Motor neuron (in vitro differentiated cells): ENCODE results near the gene GBX1. TPM values are rescaled to one million over a fixed set of nuclear protein-coding genes. Genes with fewer than 3 reads are reported as not detected.

Experiments used
- ATAC-seq, 8 experiments: fragments of 200-7000 bp; cut with Tn5 transposase; replicated peaks in 6 of 8; 2 replicates each; pipeline ENCODE4 v1.8.0; 2021; ENCODE audit warnings: mild to moderate bottlenecking in 8 of 8, moderate library complexity in 8 of 8
- H3K27ac ChIP-seq, 2 donors: fragments of 250-450 bp; sonication (Bioruptor Pico); 2 replicates each; pipeline ENCODE4 v1.9.0; 2021; ENCODE audit warnings: antibody characterized with exemption in 2 of 2, mild to moderate bottlenecking in 2 of 2, moderate library complexity in 1 of 2
- H3K4me1 ChIP-seq, 2 donors: fragments of 250-450 bp; sonication (Bioruptor Pico); replicated peaks in 1 of 2; 2 replicates each; pipeline ENCODE4 v1.6.1; 2021; ENCODE audit warnings: antibody characterized with exemption in 2 of 2, mild to moderate bottlenecking in 2 of 2, moderate library complexity in 1 of 2
- H3K4me3 ChIP-seq, 5 donors: fragments of 250-450 bp; sonication (Bioruptor Pico); 2 replicates each; pipeline ENCODE4 v1.9.0; 2021; ENCODE audit warnings: antibody characterized with exemption in 5 of 5, mild to moderate bottlenecking in 5 of 5, moderate library complexity in 4 of 5
- whole genome bisulfite sequencing, 10 experiments: fragments of 450-650 bp; shearing (Covaris generic); methylation state at CpG; one replicate each; pipeline ENCODE4 v1.0.0; 2022; 5-methylcytosine and 5-hydroxymethylcytosine counted together
- in situ Hi-C, 9 experiments: fragments of 400-800 bp; cut with MboI; loops; one replicate each; pipeline ENCODE4 v1.15.0; 2021; ENCODE audit warnings: low sequenced_read_pairs in 9 of 9, low pct_unique_long_range_greater_than_20kb in 2 of 9; ENCODE audit not compliant: unreplicated experiment in 9 of 9
- total RNA-seq, 8 experiments: library from RNA; unstranded; fragments of 300-600 nt; gene quantifications; 2 replicates each; pipeline versions ENCODE4 v1.2.3 to v1.2.4, GENCODE V29; 2022

Gene GBX1
- total RNA-seq, 8 experiments from 2014 or later: 0.22 to 1.5 (median 0.78) TPM; not detected in 3

DNA sequence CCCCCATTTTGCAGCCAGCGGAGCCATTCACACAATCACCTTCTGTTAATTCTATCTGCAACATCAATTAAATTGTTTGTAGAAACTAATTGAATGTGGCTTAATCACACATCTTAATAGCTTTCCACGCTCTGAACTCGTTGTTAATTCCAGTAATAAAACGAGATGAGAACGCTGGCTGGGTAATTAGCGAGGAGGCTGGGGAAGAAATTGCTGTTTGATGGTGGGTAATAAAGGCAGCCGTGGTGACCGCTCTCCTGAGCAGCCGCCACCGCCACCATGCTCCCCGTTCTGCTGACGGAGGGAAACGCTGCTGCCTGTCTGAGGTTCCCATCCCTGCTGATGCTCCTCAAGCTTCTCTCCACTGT lies 36.3 kb downstream of the GBX1 start:
- Histone ChIP-seq H3K4me1 (peaks cover 12 to 22% of the 10 kb centered on the region in 2 donors), H3K4me3 (no peak overlapping the region), H3K27ac (no peak overlapping the region)
- in situ Hi-C loops: no loop called here
- WGBS, 10 experiments: 43 to 82% (median 53%) methylated on average over 4 to 12 of the region's 13 CpGs; no CpG with 5 or more reads in 6 of the 10 experiments
- peak in 1 of 8 experiments; percentile 40 for ATAC-seq

DNA sequence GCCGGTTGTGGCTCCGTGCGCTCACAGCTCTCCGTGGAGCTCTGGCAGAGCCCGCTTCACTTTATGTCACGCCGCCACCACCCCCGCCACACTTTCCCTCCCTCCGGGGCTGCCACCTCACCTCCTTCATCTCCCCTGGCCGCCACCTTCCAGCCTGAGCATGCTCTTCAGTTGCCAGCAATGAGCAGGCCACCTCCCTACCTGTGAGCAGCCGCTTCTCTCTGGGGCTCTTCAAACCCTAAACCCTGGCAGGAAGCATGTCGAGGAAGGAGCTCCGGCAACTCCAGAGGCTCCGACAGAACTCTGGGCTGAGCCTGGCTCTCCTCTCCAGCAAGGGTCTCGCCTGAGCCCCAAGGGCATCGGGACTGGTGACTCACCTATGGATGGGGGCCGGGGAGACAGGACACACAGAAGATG lies 36.7 kb downstream of the GBX1 start:
- no peak overlapping the region for H3K4me3 ChIP-seq
- no peak overlapping the region for H3K27ac ChIP-seq
- in situ Hi-C loops: no loop called here
- peaks cover 12 to 25% of the 10 kb centered on the region in 2 donors for H3K4me1 ChIP-seq
- no peak for ATAC-seq
- WGBS, 10 experiments: 70 to 76% methylated on average over 2 to 5 of the region's 17 CpGs; no CpG with 5 or more reads in 8 of the 10 experiments

DNA sequence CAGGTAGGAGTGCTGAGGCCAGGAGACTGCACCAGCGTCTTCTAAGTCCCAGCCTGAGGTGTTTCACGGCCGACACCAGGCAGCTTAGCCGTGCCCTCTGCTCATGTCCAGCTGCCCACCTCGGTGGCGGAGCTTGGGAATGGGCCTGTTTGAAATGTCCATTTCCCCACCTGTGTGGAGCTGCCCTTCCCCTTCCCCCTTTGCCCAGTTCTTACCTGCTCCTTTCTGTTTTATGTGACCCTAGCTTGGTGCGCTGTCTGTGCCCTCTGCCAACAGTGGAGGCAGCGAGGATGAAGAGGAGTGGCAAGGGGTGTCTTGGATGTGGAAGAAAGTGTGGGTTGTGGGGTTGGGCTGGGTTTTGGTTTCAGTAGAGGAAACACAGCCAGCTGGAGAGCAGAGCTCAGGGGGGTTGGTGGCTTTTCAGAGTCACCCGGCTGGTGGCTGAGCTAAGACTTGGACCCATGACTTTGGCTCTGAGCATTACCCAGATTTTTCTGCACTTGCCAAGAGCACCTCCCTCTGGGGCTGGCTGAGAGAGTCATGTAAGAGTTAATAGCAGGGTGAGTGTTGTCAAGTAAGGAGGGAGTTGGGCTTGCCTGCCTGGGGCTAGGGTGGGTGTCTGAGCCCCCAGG lies 37.4 kb downstream of the GBX1 start:
- Histone ChIP-seq H3K27ac (no peak overlapping the region), H3K4me1 (peaks cover 14 to 31% of the 10 kb centered on the region in 2 donors), H3K4me3 (no peak overlapping the region)
- in situ Hi-C loops: loop anchor here in 1 of 9 experiments (10.0 kb wide), 1 partner anchor 45 kb away; no protein-coding TSS in a partner anchor
- WGBS, 10 experiments: 80 to 100% (median 88%) methylated on average over 1 to 5 of the region's 9 CpGs; no CpG with 5 or more reads in 7 of the 10 experiments
- no peak for ATAC-seq

GRCh38 chr7:151129117-151129959 lies 38.2 kb downstream of the GBX1 start:
- ATAC-seq: no peak
- no peak overlapping the region for H3K27ac ChIP-seq
- peaks cover 14 to 31% of the 10 kb centered on the region in 2 donors for H3K4me1 ChIP-seq
- 76 to 100% (median 90%) methylated on average over 1 to 5 of the region's 28 CpGs; no CpG with 5 or more reads in 6 of the 10 experiments for WGBS, 10 experiments
- in situ Hi-C loops: loop anchor here in 1 of 9 experiments (10.0 kb wide), 1 partner anchor 45 kb away; no protein-coding TSS in a partner anchor
- no peak overlapping the region for H3K4me3 ChIP-seq

GRCh38 chr7:151128716-151129115 lies 38.8 kb downstream of the GBX1 start:
- H3K27ac ChIP-seq: no peak overlapping the region
- in situ Hi-C loops: loop anchor here in 1 of 9 experiments (10.0 kb wide), 1 partner anchor 46 kb away; no protein-coding TSS in a partner anchor
- H3K4me1 ChIP-seq: peaks cover 14 to 31% of the 10 kb centered on the region in 2 donors
- WGBS, 10 experiments: no CpG with 5 or more reads among the region's 8 CpGs
- no peak overlapping the region for H3K4me3 ChIP-seq
- ATAC-seq: no peak

- Histone ChIP-seq H3K4me3 (no peak overlapping the region), H3K4me1 (peaks cover 14 to 31% of the 10 kb centered on the region in 2 donors), H3K27ac (no peak overlapping the region)
- in situ Hi-C loops: loop anchor here in 1 of 9 experiments (10.0 kb wide), 1 partner anchor 47 kb away; no protein-coding TSS in a partner anchor
- ATAC-seq: no peak
- WGBS, 10 experiments: 40 to 100% (median 60%) methylated on average over 2 to 3 of the region's 14 CpGs; no CpG with 5 or more reads in 7 of the 10 experiments
These were observed 39.4 kb downstream of the GBX1 start for GRCh38 chr7:151128144-151128543.

DNA sequence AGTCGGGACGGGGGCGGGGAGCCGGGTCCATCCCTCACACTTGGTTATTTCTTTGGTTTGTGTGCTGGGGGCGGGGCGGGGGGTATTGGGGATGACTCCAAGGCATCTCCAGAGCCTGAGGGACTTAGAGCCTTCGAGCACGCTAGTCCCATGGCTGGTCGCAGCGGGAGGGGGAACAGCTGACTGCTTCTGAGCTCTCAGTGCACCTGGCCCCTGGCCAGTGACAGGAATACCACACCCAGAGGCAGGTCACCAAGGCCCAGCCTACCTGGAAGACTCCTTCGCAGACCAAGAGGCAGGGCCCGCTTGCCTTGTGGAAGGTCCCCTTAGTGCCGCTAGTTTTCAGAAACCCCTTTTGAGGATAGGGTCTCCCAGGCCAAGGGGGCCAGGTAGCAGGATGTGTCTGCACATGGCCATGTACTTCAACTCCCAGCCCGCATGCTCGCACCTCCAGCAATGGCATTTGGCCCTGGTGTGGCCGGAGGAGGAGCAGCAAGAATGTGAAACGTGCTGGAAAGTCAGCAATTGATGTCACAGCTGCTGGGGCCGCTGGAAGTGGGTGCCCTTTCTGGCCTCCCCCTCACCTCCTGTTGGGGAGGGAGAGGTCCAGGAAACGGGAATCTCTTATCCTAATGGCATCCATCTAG lies 40.9 kb downstream of the GBX1 start:
- Histone ChIP-seq H3K27ac (peak overlapping the region in 1 of 2 donors; percentile 58), H3K4me3 (peak overlapping the region in 2 of 5 donors; percentile 20 to 33), H3K4me1 (peaks cover 14 to 26% of the 10 kb centered on the region in 2 donors)
- in situ Hi-C loops: loop anchor here in 1 of 9 experiments (10.0 kb wide), 1 partner anchor 48 kb away; no protein-coding TSS in a partner anchor
- 50 to 100% (median 80%) methylated on average over 1 to 5 of the region's 19 CpGs; no CpG with 5 or more reads in 5 of the 10 experiments for WGBS, 10 experiments
- peak in 2 of 8 experiments; percentile 0 to 10 for ATAC-seq

GRCh38 chr7:151125846-151126481 lies 41.5 kb downstream of the GBX1 start:
- ATAC-seq: peak; percentile 61 to 83 (median 76)
- Histone ChIP-seq H3K27ac (peak overlapping the region; percentile 34 to 58), H3K4me1 (peaks cover 14 to 21% of the 10 kb centered on the region in 2 donors), H3K4me3 (peak overlapping the region; percentile 5 to 33 (median 20))
- no CpG with 5 or more reads among the region's 58 CpGs for WGBS, 10 experiments
- in situ Hi-C loops: loop anchor here in 1 of 9 experiments (10.0 kb wide), 1 partner anchor 49 kb away; no protein-coding TSS in a partner anchor

- ATAC-seq: peak; percentile 12 to 63 (median 46)
- in situ Hi-C loops: loop anchor here in 1 of 9 experiments (10.0 kb wide), 1 partner anchor 49 kb away; no protein-coding TSS in a partner anchor
These were observed 42.0 kb downstream of the GBX1 start for GRCh38 chr7:151125470-151125845.

DNA sequence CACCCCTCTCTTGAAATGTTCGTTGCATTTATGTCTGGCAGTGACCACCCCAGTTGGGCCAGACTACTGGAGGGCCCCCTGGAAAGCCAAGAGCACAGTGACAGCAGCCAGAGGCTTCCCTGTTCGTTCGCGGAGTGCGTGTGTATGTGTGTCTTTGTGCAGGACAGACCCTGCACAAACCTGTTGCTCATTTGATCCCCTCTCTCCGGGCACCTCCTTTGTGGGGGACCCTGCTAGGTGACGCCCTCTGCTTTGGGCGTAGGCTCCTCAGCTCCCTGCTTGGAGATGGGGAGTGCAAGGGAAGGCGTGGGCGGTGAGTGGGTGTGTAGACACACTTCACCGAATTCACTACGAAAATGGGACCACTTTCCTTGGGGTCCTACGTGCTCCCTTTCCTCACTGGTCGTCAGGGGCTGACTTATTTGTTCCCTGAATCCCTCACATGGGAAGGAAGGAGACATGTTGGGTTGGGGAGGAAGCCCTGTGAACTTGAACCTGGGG lies 42.5 kb downstream of the GBX1 start:
- no peak overlapping the region for H3K4me3 ChIP-seq
- peaks cover 14 to 21% of the 10 kb centered on the region in 2 donors for H3K4me1 ChIP-seq
- H3K27ac ChIP-seq: peak overlapping the region in 1 of 2 donors; percentile 58
- in situ Hi-C loops: loop anchor here in 1 of 9 experiments (10.0 kb wide), 1 partner anchor 50 kb away; no protein-coding TSS in a partner anchor
- no peak for ATAC-seq
- 60 to 91% (median 80%) methylated on average over 1 to 8 of the region's 14 CpGs; no CpG with 5 or more reads in 5 of the 10 experiments for WGBS, 10 experiments

More at GRCh38 chr7:151125470-151125845, 42.0 kb downstream of the GBX1 start:
- Histone ChIP-seq H3K4me3 (peak overlapping the region; percentile 5 to 33 (median 20)), H3K4me1 (peaks cover 14 to 21% of the 10 kb centered on the region in 2 donors), H3K27ac (peak overlapping the region; percentile 34 to 58)
- 0 to 60% (median 2%) methylated on average over 1 to 7 of the region's 22 CpGs; no CpG with 5 or more reads in 7 of the 10 experiments for WGBS, 10 experiments

DNA sequence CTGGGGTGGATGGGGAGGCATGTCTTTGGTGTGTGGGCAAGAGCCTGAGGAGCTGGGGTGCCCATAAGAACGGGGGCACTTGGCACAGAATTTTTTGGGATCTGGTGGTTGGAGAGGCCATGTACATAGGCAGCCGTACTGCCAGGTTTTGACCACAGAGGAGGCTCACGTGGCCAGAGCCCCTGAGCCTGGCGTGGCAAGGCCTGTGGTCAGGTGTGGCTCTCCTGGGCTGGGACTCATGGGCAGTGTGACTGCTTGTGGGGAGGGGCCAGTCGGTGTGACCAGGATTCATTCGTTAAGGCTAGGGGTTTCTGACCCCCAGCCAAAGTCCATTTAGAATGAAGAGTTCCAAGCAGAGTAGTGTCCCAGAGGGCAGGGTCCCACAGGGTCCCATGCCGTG lies 43.0 kb downstream of the GBX1 start:
- 20 to 74% (median 62%) methylated on average over 1 to 3 of the region's 7 CpGs; no CpG with 5 or more reads in 7 of the 10 experiments for WGBS, 10 experiments

More for the DNA sequence above, 43.0 kb downstream of the GBX1 start:
- in situ Hi-C loops: loop anchor here in 1 of 9 experiments (10.0 kb wide), 1 partner anchor 50 kb away; no protein-coding TSS in a partner anchor
- no peak for ATAC-seq
- H3K4me3 ChIP-seq: no peak overlapping the region
- H3K4me1 ChIP-seq: peaks cover 14 to 21% of the 10 kb centered on the region in 2 donors
- no peak overlapping the region for H3K27ac ChIP-seq
